ENCODE measurements around the gene PRKN.

Gene PRKN

GRCh38 chr6:162187168-162187935, 540.2 kb downstream of the PRKN start:
- no peak for TF ChIP-seq CTCF (IDR thresholded peaks at IDR 0.05)

GRCh38 chr6:162184465-162184864, 543.1 kb downstream of the PRKN start:
- no peak for TF ChIP-seq CTCF (IDR thresholded peaks at IDR 0.05)

- no peak for TF ChIP-seq CTCF (IDR thresholded peaks at IDR 0.05)
These were observed 545.7 kb downstream of the PRKN start for GRCh38 chr6:162181741-162182401.

- no peak for TF ChIP-seq CTCF (IDR thresholded peaks at IDR 0.05)
These were observed 546.5 kb downstream of the PRKN start for GRCh38 chr6:162181111-162181510.

GRCh38 chr6:162179196-162179951, 548.2 kb downstream of the PRKN start:
- TF ChIP-seq CTCF (IDR thresholded peaks at IDR 0.05): no peak

- TF ChIP-seq CTCF (IDR thresholded peaks at IDR 0.05): no peak
These were observed 548.9 kb downstream of the PRKN start for GRCh38 chr6:162178666-162179065.

GRCh38 chr6:162178266-162178665, 549.3 kb downstream of the PRKN start:
- TF ChIP-seq CTCF (IDR thresholded peaks at IDR 0.05): no peak

Data from LNCAP (cell line).